GM23248 (cell line): ENCODE data around the gene MARK1.

Experiments used
- EZH2 ChIP-seq: fragments of 200-600 bp; sonication (generic); IDR thresholded peaks from 2 replicates; pipeline ENCODE4 v1.6.1; 2018; ENCODE audit warnings: antibody characterized with exemption, mild to moderate bottlenecking; ENCODE audit not compliant: insufficient read depth, poor library complexity, severe bottlenecking
- EZH2phosphoT487 ChIP-seq: fragments of 200-600 bp; sonication (generic); IDR thresholded peaks from 2 replicates; pipeline ENCODE4 v1.6.1; 2018; ENCODE audit warnings: antibody characterized with exemption, moderate library complexity, mild to moderate bottlenecking, low read depth; ENCODE audit not compliant: insufficient read depth

- no peak for TF ChIP-seq EZH2
- no peak for TF ChIP-seq EZH2phosphoT487
Observed at GRCh38 chr1:220670365-220670764, 142.4 kb downstream of the MARK1 start.
